ENCODE results near the gene PAFAH2.
"Not testable (repeated sequence)": the region's sequence is repeated elsewhere in the genome, so short reads cannot be mapped to it uniquely, and the experiment has no call there.

Gene PAFAH2

GRCh38 chr1:25987951-25988350, 9.9 kb downstream of the PAFAH2 start:
- no peak for TF ChIP-seq SPI1 (IDR thresholded peaks at IDR 0.05; ENCODE audit: borderline replicate concordance, low read depth)
- no peak for TF ChIP-seq GABPA (IDR thresholded peaks at IDR 0.05; ENCODE audit: low read depth)
- no peak for TF ChIP-seq POLR2AphosphoS5 (IDR thresholded peaks at IDR 0.05; ENCODE audit: low read depth)
- TF ChIP-seq, protein P1, sequence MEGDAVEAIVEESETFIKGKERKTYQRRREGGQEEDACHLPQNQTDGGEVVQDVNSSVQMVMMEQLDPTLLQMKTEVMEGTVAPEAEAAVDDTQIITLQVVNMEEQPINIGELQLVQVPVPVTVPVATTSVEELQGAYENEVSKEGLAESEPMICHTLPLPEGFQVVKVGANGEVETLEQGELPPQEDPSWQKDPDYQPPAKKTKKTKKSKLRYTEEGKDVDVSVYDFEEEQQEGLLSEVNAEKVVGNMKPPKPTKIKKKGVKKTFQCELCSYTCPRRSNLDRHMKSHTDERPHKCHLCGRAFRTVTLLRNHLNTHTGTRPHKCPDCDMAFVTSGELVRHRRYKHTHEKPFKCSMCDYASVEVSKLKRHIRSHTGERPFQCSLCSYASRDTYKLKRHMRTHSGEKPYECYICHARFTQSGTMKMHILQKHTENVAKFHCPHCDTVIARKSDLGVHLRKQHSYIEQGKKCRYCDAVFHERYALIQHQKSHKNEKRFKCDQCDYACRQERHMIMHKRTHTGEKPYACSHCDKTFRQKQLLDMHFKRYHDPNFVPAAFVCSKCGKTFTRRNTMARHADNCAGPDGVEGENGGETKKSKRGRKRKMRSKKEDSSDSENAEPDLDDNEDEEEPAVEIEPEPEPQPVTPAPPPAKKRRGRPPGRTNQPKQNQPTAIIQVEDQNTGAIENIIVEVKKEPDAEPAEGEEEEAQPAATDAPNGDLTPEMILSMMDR (IDR thresholded peaks at IDR 0.05; ENCODE audit: insufficient read depth, low read length), result no peak
- TF ChIP-seq, protein P2, sequence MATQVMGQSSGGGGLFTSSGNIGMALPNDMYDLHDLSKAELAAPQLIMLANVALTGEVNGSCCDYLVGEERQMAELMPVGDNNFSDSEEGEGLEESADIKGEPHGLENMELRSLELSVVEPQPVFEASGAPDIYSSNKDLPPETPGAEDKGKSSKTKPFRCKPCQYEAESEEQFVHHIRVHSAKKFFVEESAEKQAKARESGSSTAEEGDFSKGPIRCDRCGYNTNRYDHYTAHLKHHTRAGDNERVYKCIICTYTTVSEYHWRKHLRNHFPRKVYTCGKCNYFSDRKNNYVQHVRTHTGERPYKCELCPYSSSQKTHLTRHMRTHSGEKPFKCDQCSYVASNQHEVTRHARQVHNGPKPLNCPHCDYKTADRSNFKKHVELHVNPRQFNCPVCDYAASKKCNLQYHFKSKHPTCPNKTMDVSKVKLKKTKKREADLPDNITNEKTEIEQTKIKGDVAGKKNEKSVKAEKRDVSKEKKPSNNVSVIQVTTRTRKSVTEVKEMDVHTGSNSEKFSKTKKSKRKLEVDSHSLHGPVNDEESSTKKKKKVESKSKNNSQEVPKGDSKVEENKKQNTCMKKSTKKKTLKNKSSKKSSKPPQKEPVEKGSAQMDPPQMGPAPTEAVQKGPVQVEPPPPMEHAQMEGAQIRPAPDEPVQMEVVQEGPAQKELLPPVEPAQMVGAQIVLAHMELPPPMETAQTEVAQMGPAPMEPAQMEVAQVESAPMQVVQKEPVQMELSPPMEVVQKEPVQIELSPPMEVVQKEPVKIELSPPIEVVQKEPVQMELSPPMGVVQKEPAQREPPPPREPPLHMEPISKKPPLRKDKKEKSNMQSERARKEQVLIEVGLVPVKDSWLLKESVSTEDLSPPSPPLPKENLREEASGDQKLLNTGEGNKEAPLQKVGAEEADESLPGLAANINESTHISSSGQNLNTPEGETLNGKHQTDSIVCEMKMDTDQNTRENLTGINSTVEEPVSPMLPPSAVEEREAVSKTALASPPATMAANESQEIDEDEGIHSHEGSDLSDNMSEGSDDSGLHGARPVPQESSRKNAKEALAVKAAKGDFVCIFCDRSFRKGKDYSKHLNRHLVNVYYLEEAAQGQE (IDR thresholded peaks at IDR 0.05; ENCODE audit: insufficient replicate concordance, low read depth), result no peak
- no peaks in the 10 kb centered on the region for H3K27me3 ChIP-seq (ENCODE audit: insufficient read depth, poor library complexity, severe bottlenecking)
- no peak overlapping the region for H3K4me3 ChIP-seq (replicated peaks; ENCODE audit: insufficient read depth, low read length)
- no peak for DNase-seq (ENCODE audit: low read depth in 1 of 2, low spot score in 1 of 2)
- H3K27ac ChIP-seq (replicated peaks), result no peak overlapping the region

DNA sequence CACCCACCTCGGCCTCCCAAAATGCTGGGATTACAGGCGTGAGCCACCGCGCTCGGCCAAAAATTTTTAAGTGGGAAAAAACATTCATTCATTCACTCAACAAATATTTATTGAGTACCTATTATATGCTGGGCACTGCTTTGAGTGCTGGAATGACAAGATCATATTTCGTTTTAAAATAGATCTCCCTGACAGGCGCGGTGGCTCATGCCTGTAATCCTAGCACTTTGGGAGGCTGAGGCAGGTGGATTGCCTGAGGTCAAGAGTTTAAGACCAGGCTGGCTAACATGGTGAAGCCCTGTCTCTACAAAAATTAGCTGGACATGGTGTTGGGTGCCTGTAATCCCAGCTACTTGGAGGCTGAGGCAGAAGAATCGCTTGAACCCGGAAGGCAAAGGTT, 11.1 kb downstream of the PAFAH2 start:
- not testable (repeated sequence) for H3K27me3 ChIP-seq (ENCODE audit: insufficient read depth, poor library complexity, severe bottlenecking); H3K27ac ChIP-seq (replicated peaks); H3K4me3 ChIP-seq (replicated peaks; ENCODE audit: insufficient read depth, low read length); DNase-seq (ENCODE audit: low read depth in 1 of 2, low spot score in 1 of 2)

- TF ChIP-seq, protein P1 (IDR thresholded peaks at IDR 0.05; ENCODE audit: insufficient read depth, low read length), result no peak
- TF ChIP-seq SPI1 (IDR thresholded peaks at IDR 0.05; ENCODE audit: borderline replicate concordance, low read depth) (no peak), POLR2AphosphoS5 (IDR thresholded peaks at IDR 0.05; ENCODE audit: low read depth) (no peak), GABPA (IDR thresholded peaks at IDR 0.05; ENCODE audit: low read depth) (no peak)
- TF ChIP-seq, protein P2 (IDR thresholded peaks at IDR 0.05; ENCODE audit: insufficient replicate concordance, low read depth), result no peak
- DNase-seq (ENCODE audit: low read depth in 1 of 2, low spot score in 1 of 2), result no peak
- no peaks in the 10 kb centered on the region for H3K27me3 ChIP-seq (ENCODE audit: insufficient read depth, poor library complexity, severe bottlenecking)
- no peak overlapping the region for H3K4me3 ChIP-seq (replicated peaks; ENCODE audit: insufficient read depth, low read length)
- no peak overlapping the region for H3K27ac ChIP-seq (replicated peaks)
Measured at GRCh38 chr1:25985670-25986069, 12.2 kb downstream of the PAFAH2 start.

DNA sequence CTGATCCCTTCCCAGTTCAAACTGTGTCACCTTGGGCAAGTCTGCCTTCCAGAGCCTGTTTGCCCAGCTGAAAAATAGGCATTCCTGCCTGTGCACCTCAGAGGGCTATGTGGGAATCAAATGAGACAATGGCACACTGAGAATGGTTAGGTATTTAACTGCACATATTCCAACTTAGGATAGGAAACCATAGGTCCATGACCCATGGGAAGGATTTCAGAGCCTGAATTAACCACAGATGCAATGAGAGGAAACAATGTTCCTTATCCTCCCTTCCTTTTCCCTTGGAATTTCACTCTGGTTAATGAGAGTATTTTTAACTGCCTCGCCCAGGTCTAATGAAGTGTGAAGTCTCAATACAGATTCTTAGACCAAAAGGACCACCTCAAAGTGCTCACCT, 12.7 kb downstream of the PAFAH2 start:
- Histone ChIP-seq H3K27ac (replicated peaks) (no peak overlapping the region), H3K4me3 (replicated peaks; ENCODE audit: insufficient read depth, low read length) (no peak overlapping the region), H3K27me3 (ENCODE audit: insufficient read depth, poor library complexity, severe bottlenecking) (no peaks in the 10 kb centered on the region)
- DNase-seq (ENCODE audit: low read depth in 1 of 2, low spot score in 1 of 2), result no peak
- TF ChIP-seq, protein P1 (IDR thresholded peaks at IDR 0.05; ENCODE audit: insufficient read depth, low read length), result no peak
- TF ChIP-seq GABPA (IDR thresholded peaks at IDR 0.05; ENCODE audit: low read depth) (no peak), POLR2AphosphoS5 (IDR thresholded peaks at IDR 0.05; ENCODE audit: low read depth) (no peak), SPI1 (IDR thresholded peaks at IDR 0.05; ENCODE audit: borderline replicate concordance, low read depth) (no peak)
- TF ChIP-seq, protein P2 (IDR thresholded peaks at IDR 0.05; ENCODE audit: insufficient replicate concordance, low read depth), result no peak

All from HL-60 (cell line).